ENCODE measurements around the gene SLC6A16. TPM values are rescaled to one million over a fixed set of nuclear protein-coding genes. Genes with fewer than 3 reads are reported as not detected.
"Not testable (repeated sequence)": the region's sequence is repeated elsewhere in the genome, so short reads cannot be mapped to it uniquely, and the experiment has no call there.

The SLC6A16 gene
- total RNA-seq, 2 experiments from 2014 or later, result 0.61 to 1.1 TPM

DNA sequence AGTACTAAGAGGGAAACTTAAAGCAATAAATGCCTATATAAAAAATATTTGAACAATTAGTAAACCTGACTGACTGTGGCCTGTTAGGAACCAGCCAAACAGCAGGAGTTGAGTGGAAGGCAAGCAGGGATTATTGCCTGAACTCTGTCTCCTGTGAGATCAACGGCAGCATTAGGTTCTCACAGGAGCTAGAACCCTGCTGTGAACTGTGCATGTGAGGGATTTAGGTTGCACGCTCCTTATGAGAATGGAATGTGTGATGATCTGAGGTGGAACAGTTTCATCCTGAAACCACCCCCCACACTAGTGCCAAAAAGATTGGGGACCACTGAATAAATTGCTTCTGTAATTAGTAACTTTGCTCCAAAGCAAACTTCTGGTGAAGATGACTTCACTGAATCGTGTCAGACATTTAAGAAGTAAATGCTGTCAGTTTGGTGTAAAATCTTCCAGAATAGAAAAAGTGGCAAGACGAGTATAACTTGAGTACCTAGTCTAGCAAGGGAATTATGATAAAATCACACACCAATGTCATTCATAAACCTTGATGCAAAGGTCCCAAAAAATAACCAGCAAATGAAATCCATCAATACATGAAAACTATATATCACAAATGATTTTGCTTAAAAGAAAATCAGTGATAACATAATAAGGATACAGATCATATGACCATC lies 53.8 kb downstream of the SLC6A16 start:
- DNase-seq, result no peak
- Mint-ChIP-seq H3K4me1 (ENCODE audit: low read depth) (peaks cover 5% of the 10 kb centered on the region), H3K27me3 (peaks cover 4% of the 10 kb centered on the region), H3K27ac (no peak overlapping the region), H3K4me3 (no peak overlapping the region), H3K9me3 (no peaks in the 10 kb centered on the region), H3K36me3 (ENCODE audit: low read depth) (no peaks in the 10 kb centered on the region)
- intact Hi-C loops (cut with micrococcal nuclease), result no loop called here
- ATAC-seq, result no peak
- POLR2A ChIA-PET, result interaction anchor here (0.9 kb wide), 1 partner anchor 64 kb away, joined by 3 read pairs; the partner anchor contains the start of gene CD37
- CTCF ChIA-PET, result interaction anchor here (1.4 to 2.3 kb wide), 2 partner anchors 45 to 135 kb away, joined by 3 to 9 read pairs; no protein-coding TSS in a partner anchor
- TF ChIP-seq, protein P1, sequence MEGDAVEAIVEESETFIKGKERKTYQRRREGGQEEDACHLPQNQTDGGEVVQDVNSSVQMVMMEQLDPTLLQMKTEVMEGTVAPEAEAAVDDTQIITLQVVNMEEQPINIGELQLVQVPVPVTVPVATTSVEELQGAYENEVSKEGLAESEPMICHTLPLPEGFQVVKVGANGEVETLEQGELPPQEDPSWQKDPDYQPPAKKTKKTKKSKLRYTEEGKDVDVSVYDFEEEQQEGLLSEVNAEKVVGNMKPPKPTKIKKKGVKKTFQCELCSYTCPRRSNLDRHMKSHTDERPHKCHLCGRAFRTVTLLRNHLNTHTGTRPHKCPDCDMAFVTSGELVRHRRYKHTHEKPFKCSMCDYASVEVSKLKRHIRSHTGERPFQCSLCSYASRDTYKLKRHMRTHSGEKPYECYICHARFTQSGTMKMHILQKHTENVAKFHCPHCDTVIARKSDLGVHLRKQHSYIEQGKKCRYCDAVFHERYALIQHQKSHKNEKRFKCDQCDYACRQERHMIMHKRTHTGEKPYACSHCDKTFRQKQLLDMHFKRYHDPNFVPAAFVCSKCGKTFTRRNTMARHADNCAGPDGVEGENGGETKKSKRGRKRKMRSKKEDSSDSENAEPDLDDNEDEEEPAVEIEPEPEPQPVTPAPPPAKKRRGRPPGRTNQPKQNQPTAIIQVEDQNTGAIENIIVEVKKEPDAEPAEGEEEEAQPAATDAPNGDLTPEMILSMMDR (IDR thresholded peaks at IDR 0.05), result no peak

DNA sequence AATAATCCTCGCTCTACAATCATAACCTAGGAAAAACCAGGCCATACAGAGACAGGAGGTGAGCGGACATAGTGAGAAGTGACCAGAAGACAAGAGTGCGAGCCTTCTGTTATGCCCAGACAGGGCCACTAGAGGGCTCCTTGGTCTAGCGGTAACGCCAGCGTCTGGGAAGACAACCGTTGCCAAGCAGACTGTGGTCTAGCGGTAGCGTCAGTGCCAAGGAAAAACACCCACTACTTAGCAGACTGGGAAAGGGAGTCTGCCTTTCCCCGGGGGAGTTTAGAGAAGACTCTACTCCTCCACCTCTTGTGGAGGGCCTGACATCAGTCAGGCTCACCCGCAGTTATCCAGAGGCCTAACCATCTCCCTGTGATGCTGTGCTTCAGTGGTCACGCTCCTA lies 58.6 kb downstream of the SLC6A16 start:
- H3K36me3 Mint-ChIP-seq (ENCODE audit: low read depth); ATAC-seq; H3K27ac Mint-ChIP-seq; H3K9me3 Mint-ChIP-seq; POLR2A ChIA-PET; H3K27me3 Mint-ChIP-seq; H3K4me3 Mint-ChIP-seq; H3K4me1 Mint-ChIP-seq (ENCODE audit: low read depth): not testable (repeated sequence)
- TF ChIP-seq, protein P1 (IDR thresholded peaks at IDR 0.05), result peak; percentile 80
- intact Hi-C loops (cut with micrococcal nuclease), result loop anchor here (10.0 kb wide), 1 partner anchor 178 kb away; the partner anchor contains the start of gene SLC17A7
- CTCF ChIA-PET, result interaction anchor here (0.6 to 3.0 kb wide), 9 partner anchors 10 to 304 kb away, joined by 3 to 20 read pairs (median 4); no protein-coding TSS in a partner anchor
- DNase-seq, result peak; percentile 69

DNA sequence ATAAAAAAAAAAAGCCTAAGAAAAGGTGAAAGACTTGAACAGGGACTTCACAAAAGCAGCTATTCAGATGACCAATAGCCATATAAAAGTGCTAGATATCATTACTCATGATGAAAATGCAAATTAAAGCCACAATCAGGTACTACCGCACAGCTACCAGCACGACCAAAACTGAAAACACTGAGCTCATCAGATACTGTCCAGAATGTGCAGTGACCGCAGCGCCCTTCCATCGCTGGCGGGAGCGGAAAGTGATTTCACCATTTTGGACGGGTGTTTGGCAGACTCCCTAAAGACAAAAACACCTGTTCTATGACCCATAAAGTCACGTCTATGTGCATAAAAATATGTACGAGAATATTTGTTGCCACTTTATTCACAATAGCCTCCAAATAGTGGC lies 60.7 kb downstream of the SLC6A16 start:
- intact Hi-C loops (cut with micrococcal nuclease), result loop anchor here (10.0 kb wide), 1 partner anchor 181 kb away; the partner anchor contains the start of gene SLC17A7
- peaks cover 12% of the 10 kb centered on the region for H3K27me3 Mint-ChIP-seq
- H3K36me3 Mint-ChIP-seq (ENCODE audit: low read depth), result no peaks in the 10 kb centered on the region
- no peak overlapping the region for H3K27ac Mint-ChIP-seq
- DNase-seq (no peak), ATAC-seq (no peak)
- TF ChIP-seq, protein P1 (IDR thresholded peaks at IDR 0.05), result no peak
- H3K9me3 Mint-ChIP-seq, result peaks cover 9% of the 10 kb centered on the region
- no peak overlapping the region for H3K4me3 Mint-ChIP-seq
- POLR2A ChIA-PET, result interaction anchor here (0.6 kb wide), 1 partner anchor 10 kb away, joined by 3 read pairs; no protein-coding TSS in a partner anchor
- no peaks in the 10 kb centered on the region for H3K4me1 Mint-ChIP-seq (ENCODE audit: low read depth)
- CTCF ChIA-PET, result interaction anchor here (1.0 to 1.9 kb wide), 5 partner anchors 38 to 209 kb away, joined by 3 to 6 read pairs (median 4); partner anchors contain the start of gene FLT3LG

DNA sequence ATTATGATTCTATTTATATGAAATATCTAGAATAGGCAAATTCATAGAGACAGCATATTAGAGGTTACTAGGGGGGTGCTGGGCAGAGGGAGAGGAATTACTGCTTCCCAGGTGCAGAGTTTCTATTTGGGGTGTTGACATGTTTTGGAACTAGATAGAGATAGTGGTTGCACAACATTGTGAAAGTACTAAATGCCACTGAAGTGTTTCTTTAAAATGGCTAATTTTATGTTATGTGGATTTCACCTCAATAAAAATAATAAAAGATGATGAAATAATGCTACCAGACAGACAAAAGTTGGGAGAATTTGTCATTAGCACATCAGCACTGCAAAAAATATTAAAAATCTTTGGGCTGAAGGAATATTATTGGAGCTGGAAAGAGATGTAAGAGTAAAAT lies 63.4 kb downstream of the SLC6A16 start:
- Mint-ChIP-seq H3K4me1 (ENCODE audit: low read depth) (no peaks in the 10 kb centered on the region), H3K27me3 (peaks cover 22% of the 10 kb centered on the region), H3K4me3 (no peak overlapping the region), H3K36me3 (ENCODE audit: low read depth) (no peaks in the 10 kb centered on the region), H3K27ac (no peak overlapping the region), H3K9me3 (peaks cover 23% of the 10 kb centered on the region)
- TF ChIP-seq, protein P1 (IDR thresholded peaks at IDR 0.05), result no peak
- DNase-seq, result no peak
- ChIA-PET POLR2A (no interaction called here), CTCF (interaction anchor here (1.6 to 1.7 kb wide), 2 partner anchors 36 to 62 kb away, joined by 3 to 5 read pairs; no protein-coding TSS in a partner anchor)
- intact Hi-C loops (cut with micrococcal nuclease), result loop anchor here (10.0 kb wide), 1 partner anchor 183 kb away; the partner anchor contains the start of gene SLC17A7
- no peak for ATAC-seq

DNA sequence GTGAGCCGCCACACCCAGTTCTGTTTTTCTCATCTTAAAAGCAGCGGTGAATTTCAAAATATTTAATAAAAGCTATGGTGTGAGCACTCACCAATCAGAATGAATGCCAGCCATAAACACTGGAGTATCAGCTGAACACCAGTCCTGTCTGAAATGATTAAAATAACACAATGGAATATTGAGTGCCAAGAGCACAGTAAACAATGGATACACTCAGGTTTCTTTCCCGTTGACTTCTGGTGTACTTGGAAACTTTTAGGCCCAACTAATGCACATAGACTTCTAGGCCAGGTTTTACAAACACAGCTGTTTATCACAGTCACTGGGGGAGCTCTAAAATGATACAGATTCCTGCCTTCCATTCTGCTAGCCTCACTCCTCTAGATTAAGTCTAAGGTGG lies 68.3 kb downstream of the SLC6A16 start:
- TF ChIP-seq, protein P1 (IDR thresholded peaks at IDR 0.05), result no peak
- DNase-seq, result no peak
- CTCF ChIA-PET, result interaction anchor here (0.9 to 2.2 kb wide), 3 partner anchors 9 to 44 kb away, joined by 3 to 11 read pairs (median 4); no protein-coding TSS in a partner anchor
- H3K27me3 Mint-ChIP-seq, result peaks cover 24% of the 10 kb centered on the region
- intact Hi-C loops (cut with micrococcal nuclease), result no loop called here
- no peak overlapping the region for H3K4me3 Mint-ChIP-seq
- H3K27ac Mint-ChIP-seq, result no peak overlapping the region
- no peaks in the 10 kb centered on the region for H3K36me3 Mint-ChIP-seq (ENCODE audit: low read depth)
- ATAC-seq, result no peak
- peaks cover 20% of the 10 kb centered on the region for H3K9me3 Mint-ChIP-seq
- no peaks in the 10 kb centered on the region for H3K4me1 Mint-ChIP-seq (ENCODE audit: low read depth)
- POLR2A ChIA-PET, result interaction anchor here (0.6 kb wide), 1 partner anchor 80 kb away, joined by 3 read pairs; no protein-coding TSS in a partner anchor

Measured in activated CD8-positive, alpha-beta T cell treated with anti-CD3 and anti-CD28 coated beads for 36 hours (primary cell).